Neural progenitor cell (in vitro differentiated cells): ENCODE measurements around the gene C18orf63.

Experiments
- CTCF ChIP-seq: fragments of 200-600 bp; sonication (generic); IDR thresholded peaks from 2 replicates; pipeline ENCODE4 v1.5.1; 2017; ENCODE audit warnings: antibody characterized with exemption, mild to moderate bottlenecking
- EZH2 ChIP-seq: fragments of 200-600 bp; sonication (generic); IDR thresholded peaks from 2 replicates; pipeline ENCODE4 v1.6.1; 2017; ENCODE audit warnings: antibody characterized with exemption, mild to moderate bottlenecking, moderate library complexity
- EZH2phosphoT487 ChIP-seq: fragments of 200-600 bp; sonication (generic); IDR thresholded peaks from 2 replicates; pipeline ENCODE4 v1.6.1; 2017; ENCODE audit warnings: antibody characterized with exemption

- TF ChIP-seq CTCF (peak; percentile 24), EZH2 (no peak), EZH2phosphoT487 (no peak)
Observed at GRCh38 chr18:74291771-74292540, 23.7 kb upstream of the C18orf63 start, which contains the start of gene CYB5A.
